HepG2 (cell line): ENCODE results near the gene ACCS. TPM values are rescaled to one million over a fixed set of nuclear protein-coding genes. Genes with fewer than 3 reads are reported as not detected.

Source experiments
- EEA1 ChIP-seq: sonication (generic); formaldehyde crosslinking; IDR thresholded peaks from 2 replicates; pipeline ENCODE4 v1.5.1; 2020; ENCODE audit warnings: mild to moderate bottlenecking, missing genetic modification reagents, borderline replicate concordance
- HNRNPLL ChIP-seq: fragments of 200-400 bp; formaldehyde crosslinking; IDR thresholded peaks from 2 replicates; pipeline ENCODE4 v1.6.1; 2017; ENCODE audit warnings: mild to moderate bottlenecking, low read depth, low read length; ENCODE audit not compliant: poor library complexity, severe bottlenecking
- JUNB ChIP-seq: sonication (generic); formaldehyde crosslinking; IDR thresholded peaks from 2 replicates; pipeline ENCODE4 v1.8.0; 2022; ENCODE audit warnings: missing genetic modification reagents, mild to moderate bottlenecking, borderline replicate concordance
- MAFF ChIP-seq: IDR thresholded peaks from 2 replicates; pipeline ENCODE4 v1.6.1; 2011; ENCODE audit warnings: low read depth, low read length, improper control_type of control experiment
- NFKB2 ChIP-seq: sonication (generic); formaldehyde crosslinking; IDR thresholded peaks from 2 replicates; pipeline ENCODE4 v1.4.0; 2020; ENCODE audit warnings: missing genetic modification reagents, borderline replicate concordance
- SAP130 ChIP-seq: IDR thresholded peaks from 2 replicates; pipeline ENCODE4 v1.6.1; 2016; ENCODE audit warnings: low read depth
- TARDBP ChIP-seq: sonication (generic); formaldehyde crosslinking; IDR thresholded peaks from 2 replicates; pipeline ENCODE4 v1.8.0; 2022; ENCODE audit warnings: mild to moderate bottlenecking, missing genetic modification reagents
- TGIF2 ChIP-seq: IDR thresholded peaks from 2 replicates; pipeline ENCODE4 v1.6.1; 2016; ENCODE audit warnings: control low read depth, missing compliant biosample characterization
- ZFYVE20 ChIP-seq: sonication (generic); formaldehyde crosslinking; IDR thresholded peaks from 2 replicates; pipeline ENCODE4 v1.8.0; 2023; ENCODE audit warnings: low read depth, mild to moderate bottlenecking, moderate library complexity, missing genetic modification reagents, borderline replicate concordance
- ZMYM4 ChIP-seq: sonication (generic); formaldehyde crosslinking; IDR thresholded peaks from 2 replicates; pipeline ENCODE4 v1.8.1; 2023; ENCODE audit warnings: mild to moderate bottlenecking, missing genetic modification reagents
- ZNF318 ChIP-seq: sonication (generic); formaldehyde crosslinking; IDR thresholded peaks from 2 replicates; pipeline ENCODE4 v1.4.0; 2020; ENCODE audit warnings: mild to moderate bottlenecking, missing genetic modification reagents
- ZNF546 ChIP-seq: sonication (generic); formaldehyde crosslinking; conservative IDR thresholded peaks from 2 replicates; pipeline ENCODE4 v1.8.1; 2023; ENCODE audit warnings: mild to moderate bottlenecking, missing genetic modification reagents
- ZNF562 ChIP-seq: sonication (generic); formaldehyde crosslinking; IDR thresholded peaks from 2 replicates; pipeline ENCODE4 v1.8.0; 2022; ENCODE audit warnings: missing genetic modification reagents, borderline replicate concordance
- ZNF879 ChIP-seq: sonication (generic); formaldehyde crosslinking; IDR thresholded peaks from 2 replicates; pipeline ENCODE4 v1.8.1; 2023; ENCODE audit warnings: missing genetic modification reagents
- polyA plus RNA-seq, 8 experiments: library from polyadenylated mRNA; depleted of rRNA in 3 of 8; stranded (reverse) in 7 of 8; unstranded in 1 of 8; fragments of >200 nt; fragmentation: Illumina TruSeq in 4 of 8; extraction: Trizol in 4 of 8; gene quantifications; 2 replicates each; pipeline versions ENCODE4 v1.2.1 to v1.2.3, GENCODE V29; 2011 to 2016; ENCODE audit warnings: low read depth in 4 of 8, missing spikeins in 1 of 8, mixed read lengths in 1 of 8; ENCODE audit not compliant: insufficient read depth in 1 of 8
- total RNA-seq, 5 experiments: library from RNA; depleted of rRNA; stranded (reverse); fragments of >200 nt; fragmentation: Illumina TruSeq; extraction: Trizol; gene quantifications; 2 replicates each; pipeline ENCODE4 v1.2.3, GENCODE V29; 2016; ENCODE audit warnings: low read depth in 1 of 5
- TF ChIP-seq, protein P1 (sequence below): IDR thresholded peaks from 2 replicates; pipeline ENCODE4 v1.6.1; 2016; ENCODE audit warnings: low read depth
- TF ChIP-seq, protein P2 (sequence below): sonication (generic); formaldehyde crosslinking; IDR thresholded peaks from 2 replicates; pipeline ENCODE4 v1.4.0; 2020; ENCODE audit warnings: mild to moderate bottlenecking, missing genetic modification reagents

Gene ACCS
- total and polyA plus RNA-seq, 2 of the 13 experiments (the other 11 are each of a cell fraction or from before 2014, with no cell fraction given), result 0.55 to 0.59 TPM

DNA sequence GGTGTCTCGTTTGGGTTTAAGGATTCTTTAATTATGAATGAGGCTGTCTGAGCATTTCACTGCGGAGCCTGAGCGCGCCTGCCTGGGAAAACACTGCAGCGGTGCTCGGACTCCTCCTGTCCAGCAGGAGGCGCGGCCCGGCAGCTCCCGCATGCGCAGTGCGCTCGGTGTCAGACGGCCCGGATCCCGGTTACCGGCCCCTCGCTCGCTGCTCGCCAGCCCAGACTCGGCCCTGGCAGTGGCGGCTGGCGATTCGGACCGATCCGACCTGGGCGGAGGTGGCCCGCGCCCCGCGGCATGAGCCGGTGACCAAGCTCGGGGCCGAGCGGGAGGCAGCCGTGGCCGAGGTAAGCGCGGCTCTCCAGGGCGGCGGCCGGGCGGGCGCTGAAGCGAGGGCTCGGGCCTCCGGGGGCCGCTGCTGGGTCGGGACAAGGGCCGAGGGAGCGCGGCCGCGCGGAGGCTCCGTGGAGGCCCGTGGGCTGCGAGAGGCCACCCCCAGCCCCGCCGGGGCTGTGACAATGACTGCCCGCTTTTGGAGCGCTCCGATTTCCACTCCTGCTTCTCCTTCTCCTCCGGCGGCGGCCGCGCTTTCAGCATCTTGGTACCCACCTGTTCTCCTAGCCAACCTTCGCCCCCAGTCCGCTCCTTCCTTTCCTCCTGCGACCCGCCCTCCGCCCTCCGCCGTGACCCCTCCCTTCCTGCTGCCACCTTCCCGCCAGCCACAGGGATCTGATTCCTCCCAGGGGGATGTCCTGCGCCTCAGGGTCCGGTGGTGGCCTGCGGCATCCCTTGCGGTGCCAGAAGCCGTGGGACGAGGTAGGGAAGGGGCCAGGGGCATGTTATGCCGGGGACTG lies 29.7 kb downstream of the ACCS start, which contains the start of gene EXT2 (continued):
- no peak for TF ChIP-seq ZFYVE20 (CRISPR knock-in tag)
- peak; percentile 20; the same call in 1 of the 2 replicates for TF ChIP-seq TGIF2
- TF ChIP-seq EEA1 (CRISPR knock-in tag), result peak; percentile 78; the same call in 1 of the 2 replicates
- TF ChIP-seq ZNF879, result 0 out of 2 replicates have a peak, but pooled peaks have one; percentile 9
- no peak for TF ChIP-seq MAFF
- peak; percentile 49; the same call in 1 of the 2 replicates for TF ChIP-seq TARDBP (CRISPR knock-in tag)
- TF ChIP-seq SAP130 (CRISPR knock-in tag), result peak; percentile 74
- TF ChIP-seq, protein P1, sequence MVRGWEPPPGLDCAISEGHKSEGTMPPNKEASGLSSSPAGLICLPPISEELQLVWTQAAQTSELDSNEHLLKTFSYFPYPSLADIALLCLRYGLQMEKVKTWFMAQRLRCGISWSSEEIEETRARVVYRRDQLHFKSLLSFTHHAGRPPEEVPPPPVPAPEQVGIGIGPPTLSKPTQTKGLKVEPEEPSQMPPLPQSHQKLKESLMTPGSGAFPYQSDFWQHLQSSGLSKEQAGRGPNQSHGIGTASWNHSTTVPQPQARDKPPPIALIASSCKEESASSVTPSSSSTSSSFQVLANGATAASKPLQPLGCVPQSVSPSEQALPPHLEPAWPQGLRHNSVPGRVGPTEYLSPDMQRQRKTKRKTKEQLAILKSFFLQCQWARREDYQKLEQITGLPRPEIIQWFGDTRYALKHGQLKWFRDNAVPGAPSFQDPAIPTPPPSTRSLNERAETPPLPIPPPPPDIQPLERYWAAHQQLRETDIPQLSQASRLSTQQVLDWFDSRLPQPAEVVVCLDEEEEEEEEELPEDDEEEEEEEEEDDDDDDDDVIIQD, result 0 out of 2 replicates have a peak, but pooled peaks have one; percentile 31
- TF ChIP-seq HNRNPLL, result peak; percentile 10
- TF ChIP-seq NFKB2, result peak; percentile 38; the same call in 1 of the 2 replicates
- 0 out of 2 replicates have a peak, but pooled peaks have one; percentile 12 for TF ChIP-seq ZNF546 (CRISPR knock-in tag)
- TF ChIP-seq ZNF318 (CRISPR knock-in tag), result no peak
- TF ChIP-seq, protein P2, sequence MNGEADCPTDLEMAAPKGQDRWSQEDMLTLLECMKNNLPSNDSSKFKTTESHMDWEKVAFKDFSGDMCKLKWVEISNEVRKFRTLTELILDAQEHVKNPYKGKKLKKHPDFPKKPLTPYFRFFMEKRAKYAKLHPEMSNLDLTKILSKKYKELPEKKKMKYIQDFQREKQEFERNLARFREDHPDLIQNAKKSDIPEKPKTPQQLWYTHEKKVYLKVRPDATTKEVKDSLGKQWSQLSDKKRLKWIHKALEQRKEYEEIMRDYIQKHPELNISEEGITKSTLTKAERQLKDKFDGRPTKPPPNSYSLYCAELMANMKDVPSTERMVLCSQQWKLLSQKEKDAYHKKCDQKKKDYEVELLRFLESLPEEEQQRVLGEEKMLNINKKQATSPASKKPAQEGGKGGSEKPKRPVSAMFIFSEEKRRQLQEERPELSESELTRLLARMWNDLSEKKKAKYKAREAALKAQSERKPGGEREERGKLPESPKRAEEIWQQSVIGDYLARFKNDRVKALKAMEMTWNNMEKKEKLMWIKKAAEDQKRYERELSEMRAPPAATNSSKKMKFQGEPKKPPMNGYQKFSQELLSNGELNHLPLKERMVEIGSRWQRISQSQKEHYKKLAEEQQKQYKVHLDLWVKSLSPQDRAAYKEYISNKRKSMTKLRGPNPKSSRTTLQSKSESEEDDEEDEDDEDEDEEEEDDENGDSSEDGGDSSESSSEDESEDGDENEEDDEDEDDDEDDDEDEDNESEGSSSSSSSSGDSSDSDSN (CRISPR knock-in tag), result peak; percentile 95; the same call in 1 of the 2 replicates
- no peak for TF ChIP-seq ZNF562
- 0 out of 2 replicates have a peak, but pooled peaks have one; percentile 25 for TF ChIP-seq JUNB
- peak; percentile 76; the same call in 1 of the 2 replicates for TF ChIP-seq ZMYM4 (CRISPR knock-in tag)
